HepG2 (cell line): ENCODE data around the gene LBX1. TPM values are rescaled to one million over a fixed set of nuclear protein-coding genes. Genes with fewer than 3 reads are reported as not detected.

Experiments used
- ATAC-seq: fragments of 200-7000 bp; cut with Tn5 transposase; 3 replicates; pipeline ENCODE4 v1.9.1; 2020; ENCODE audit warnings: mild to moderate bottlenecking, moderate library complexity
- BruUV-seq: library from RNA; stranded (reverse); fragments of 400-500 nt; replicated peaks from 2 replicates; lab custom pipeline; 2021; lab: Mats Ljungman, UMichigan
- CTCF ChIA-PET: fragments of 300-600 bp; formaldehyde crosslinking; extraction: SDS; loops from one replicate; lab custom pipeline; 2021; ENCODE audit warnings: low total read pairs, inconsistent platforms, low intra/inter-chr PET ratio; lab: Yijun Ruan, JAX
- POLR2A ChIA-PET: fragments of 350-600 bp; sonication (Branson Sonifier 250); formaldehyde crosslinking; loops from one replicate; lab custom pipeline; 2020; ENCODE audit warnings: antibody characterized with exemption, inconsistent platforms; lab: Yijun Ruan, JAX
- DNase-seq: peaks from one replicate; pipeline ENCODE4 v3.0.0-alpha.2; 2015; ENCODE audit warnings: low spot score
- FAIRE-seq: peaks from 3 replicates; lab custom pipeline; 2011; peaks lifted over from hg19 to GRCh38; lab: Jason Lieb, UNC
- H2AFZ ChIP-seq: one replicate; pipeline ENCODE4 v1.6.1; 2011; ENCODE audit warnings: low read length, inconsistent platforms
- H3K27ac ChIP-seq: fragments of 300-600 bp; 3 replicates; pipeline ENCODE4 v1.8.0; 2011; ENCODE audit warnings: mixed run types, mild to moderate bottlenecking, mixed read lengths, low read length, inconsistent platforms; ENCODE audit not compliant: insufficient read depth; ENCODE audit errors: extremely low read length
- H3K27me3 ChIP-seq, 2 experiments: fragments of 200-600 bp in 1 of 2; 2 replicates in 1 of 2; 3 replicates in 1 of 2; pipeline versions ENCODE4 v1.6.0 to v1.8.0; 2011; ENCODE audit warnings: low read length in 2 of 2, mild to moderate bottlenecking in 2 of 2, moderate library complexity in 2 of 2, inconsistent platforms in 1 of 2; ENCODE audit not compliant: insufficient read depth in 2 of 2, control insufficient read depth in 1 of 2
- H3K36me3 ChIP-seq, 2 experiments: fragments of 200-600 bp in 1 of 2; replicated peaks in 1 of 2; 2 replicates in 1 of 2; 3 replicates in 1 of 2; pipeline versions ENCODE4 v1.5.1 to v1.8.0; 2011; ENCODE audit warnings: low read length in 2 of 2, inconsistent platforms in 1 of 2; ENCODE audit not compliant: insufficient read depth in 2 of 2, control insufficient read depth in 1 of 2
- H3K4me1 ChIP-seq: 2 replicates; pipeline ENCODE4 v1.5.1; 2012; ENCODE audit warnings: low read length, inconsistent platforms; ENCODE audit not compliant: insufficient read depth
- H3K4me2 ChIP-seq: 2 replicates; pipeline ENCODE4 v1.6.0; 2011; ENCODE audit warnings: low read depth, low read length, inconsistent platforms
- H3K4me3 ChIP-seq, 3 experiments: fragments of 200-600 bp in 1 of 3; sonication (generic), shearing (Covaris generic) in 1 of 3; replicated peaks in 1 of 3; 2 replicates each; pipeline ENCODE4 v1.5.1; 2011 to 2016; ENCODE audit warnings: low read length in 3 of 3, inconsistent platforms in 2 of 3, low read depth in 2 of 3, mild to moderate bottlenecking in 2 of 3, control low read depth in 1 of 3, mixed read lengths in 1 of 3; ENCODE audit not compliant: insufficient read depth in 1 of 3
- H3K79me2 ChIP-seq: one replicate; pipeline ENCODE4 v1.6.1; 2011; ENCODE audit warnings: low read length, inconsistent platforms; ENCODE audit not compliant: insufficient read depth
- H3K9ac ChIP-seq: 2 replicates; pipeline ENCODE4 v1.6.0; 2011; ENCODE audit warnings: mild to moderate bottlenecking, low read depth, low read length, inconsistent platforms; ENCODE audit not compliant: insufficient read depth
- H3K9me3 ChIP-seq: 2 replicates; pipeline ENCODE4 v1.5.1; 2012; ENCODE audit warnings: mild to moderate bottlenecking, low read length
- H4K20me1 ChIP-seq: 2 replicates; pipeline ENCODE4 v1.6.0; 2011; ENCODE audit warnings: inconsistent platforms, mild to moderate bottlenecking, low read length, moderate library complexity; ENCODE audit not compliant: insufficient read depth
- GLI4 ChIP-seq: sonication (generic); formaldehyde crosslinking; IDR thresholded peaks from 2 replicates; pipeline ENCODE4 v1.5.1; 2020; ENCODE audit warnings: missing genetic modification reagents, mild to moderate bottlenecking, moderate library complexity, borderline replicate concordance
- MXI1 ChIP-seq: IDR thresholded peaks from 3 replicates; pipeline ENCODE4 v1.6.1; 2012; ENCODE audit warnings: low read depth, low read length, inconsistent platforms, borderline replicate concordance
- RFX5 ChIP-seq: IDR thresholded peaks from 2 replicates; pipeline ENCODE4 v1.6.1; 2011; ENCODE audit warnings: low read depth, low read length, improper control_type of control experiment
- THYN1 ChIP-seq: sonication (generic); formaldehyde crosslinking; IDR thresholded peaks from 2 replicates; pipeline ENCODE4 v1.8.1; 2023; ENCODE audit warnings: low read depth, mild to moderate bottlenecking, moderate library complexity, missing genetic modification reagents, borderline replicate concordance
- ZBTB20 ChIP-seq: sonication (generic); formaldehyde crosslinking; IDR thresholded peaks from 2 replicates; pipeline ENCODE4 v1.8.1; 2023; ENCODE audit warnings: missing genetic modification reagents, low read depth, mild to moderate bottlenecking, borderline replicate concordance
- ZNF446 ChIP-seq: sonication (generic); formaldehyde crosslinking; IDR thresholded peaks from 2 replicates; pipeline ENCODE4 v1.5.0; 2020; ENCODE audit warnings: mild to moderate bottlenecking, missing genetic modification reagents
- WGBS: methylation state at CpG from one replicate; pipeline ENCODE4 v1.1.6; 2017; ENCODE audit warnings: low lambda C conversion rate; 5-methylcytosine and 5-hydroxymethylcytosine counted together
- in situ Hi-C: cut with HindIII; loops from 2 replicates; pipeline ENCODE4 v1.10.0; 2017; ENCODE audit warnings: low pct_unique_long_range_greater_than_20kb; ENCODE audit not compliant: extremely low pct_ligation_motif_present
- intact Hi-C: fragments of 100-400 bp; cut with micrococcal nuclease; formaldehyde crosslinking; loops from one replicate; pipeline ENCODE4 v1.10.0; 2022; ENCODE audit not compliant: unreplicated experiment
- polyA plus RNA-seq, 8 experiments: library from polyadenylated mRNA; depleted of rRNA in 3 of 8; stranded (reverse) in 7 of 8; unstranded in 1 of 8; fragments of >200 nt; fragmentation: Illumina TruSeq in 4 of 8; extraction: Trizol in 4 of 8; gene quantifications; 2 replicates each; pipeline versions ENCODE4 v1.2.1 to v1.2.3, GENCODE V29; 2011 to 2016; ENCODE audit warnings: low read depth in 4 of 8, missing spikeins in 1 of 8, mixed read lengths in 1 of 8; ENCODE audit not compliant: insufficient read depth in 1 of 8
- total RNA-seq, 5 experiments: library from RNA; depleted of rRNA; stranded (reverse); fragments of >200 nt; fragmentation: Illumina TruSeq; extraction: Trizol; gene quantifications; 2 replicates each; pipeline ENCODE4 v1.2.3, GENCODE V29; 2016; ENCODE audit warnings: low read depth in 1 of 5
- TF ChIP-seq, protein P1 (sequence below): sonication (generic); formaldehyde crosslinking; IDR thresholded peaks from 2 replicates; pipeline ENCODE4 v1.9.0; 2022; ENCODE audit warnings: missing genetic modification reagents, mild to moderate bottlenecking, borderline replicate concordance

Gene LBX1
- total and polyA plus RNA-seq, 2 of the 13 experiments (the other 11 are each of a cell fraction or from before 2014, with no cell fraction given) = not detected

DNA sequence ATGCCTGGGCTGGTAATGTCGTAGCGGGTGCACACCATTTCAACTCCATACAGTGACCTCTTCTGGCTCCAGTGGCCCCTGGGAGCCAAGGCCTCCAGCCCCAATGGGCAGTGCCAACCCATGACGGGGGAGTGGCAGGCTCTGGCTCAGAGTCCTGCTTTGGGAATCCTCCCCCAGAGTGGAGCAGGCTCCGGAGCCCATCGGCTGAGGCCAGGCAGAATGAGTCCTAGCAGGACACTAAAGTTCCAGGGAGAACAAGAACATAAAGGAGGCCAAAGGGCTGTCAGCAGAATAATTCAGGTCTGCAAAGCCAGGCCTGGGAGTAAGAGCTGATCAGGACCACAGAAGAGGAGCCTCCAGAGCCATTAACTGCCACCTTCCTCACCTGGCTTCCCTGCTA is 33.3 kb downstream of the LBX1 start:
- WGBS = 58% methylated on average over 2 of the region's 5 CpGs
- no TSS peak for BruUV-seq
- Histone ChIP-seq H3K4me1 (no peaks in the 10 kb centered on the region), H3K36me3 (no peaks in the 10 kb centered on the region), H3K4me2 (no peak overlapping the region), H3K79me2 (no peaks in the 10 kb centered on the region), H3K27me3 (peaks cover 3 to 55% of the 10 kb centered on the region in 2 experiments), H3K9me3 (no peaks in the 10 kb centered on the region), H4K20me1 (no peaks in the 10 kb centered on the region), H3K4me3 (no peak overlapping the region), H2AFZ (no peak overlapping the region), H3K27ac (no peak overlapping the region), H3K9ac (no peak overlapping the region)
- ATAC-seq = no peak
- ChIA-PET POLR2A (no interaction called here), CTCF (no interaction called here)
- in situ Hi-C loops (no loop called here), intact Hi-C loops (no loop called here)
- no peak for DNase-seq
- TF ChIP-seq THYN1 (CRISPR knock-in tag) (no peak), MXI1 (no peak), ZNF446 (no peak), ZBTB20 (CRISPR knock-in tag) (no peak), GLI4 (CRISPR knock-in tag) (no peak), RFX5 (no peak)
- TF ChIP-seq, protein P1, sequence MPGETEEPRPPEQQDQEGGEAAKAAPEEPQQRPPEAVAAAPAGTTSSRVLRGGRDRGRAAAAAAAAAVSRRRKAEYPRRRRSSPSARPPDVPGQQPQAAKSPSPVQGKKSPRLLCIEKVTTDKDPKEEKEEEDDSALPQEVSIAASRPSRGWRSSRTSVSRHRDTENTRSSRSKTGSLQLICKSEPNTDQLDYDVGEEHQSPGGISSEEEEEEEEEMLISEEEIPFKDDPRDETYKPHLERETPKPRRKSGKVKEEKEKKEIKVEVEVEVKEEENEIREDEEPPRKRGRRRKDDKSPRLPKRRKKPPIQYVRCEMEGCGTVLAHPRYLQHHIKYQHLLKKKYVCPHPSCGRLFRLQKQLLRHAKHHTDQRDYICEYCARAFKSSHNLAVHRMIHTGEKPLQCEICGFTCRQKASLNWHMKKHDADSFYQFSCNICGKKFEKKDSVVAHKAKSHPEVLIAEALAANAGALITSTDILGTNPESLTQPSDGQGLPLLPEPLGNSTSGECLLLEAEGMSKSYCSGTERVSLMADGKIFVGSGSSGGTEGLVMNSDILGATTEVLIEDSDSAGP (CRISPR knock-in tag) = no peak
- FAIRE-seq = no peak
